HepG2 (cell line): ENCODE results near the gene TOB1. TPM values are rescaled to one million over a fixed set of nuclear protein-coding genes. Genes with fewer than 3 reads are reported as not detected.

Experiments
- ARHGAP35 ChIP-seq: sonication (generic); formaldehyde crosslinking; IDR thresholded peaks from 2 replicates; pipeline ENCODE4 v1.9.0; 2022; ENCODE audit warnings: mild to moderate bottlenecking, inconsistent platforms, moderate library complexity, missing genetic modification reagents, borderline replicate concordance
- ELF4 ChIP-seq: sonication (generic); formaldehyde crosslinking; IDR thresholded peaks from 2 replicates; pipeline ENCODE4 v1.5.0; 2020; ENCODE audit warnings: missing genetic modification reagents, mild to moderate bottlenecking, moderate library complexity, borderline replicate concordance
- HDAC2 ChIP-seq: sonication (generic); formaldehyde crosslinking; IDR thresholded peaks from 2 replicates; pipeline ENCODE4 v1.4.0; 2020; ENCODE audit warnings: missing genetic modification reagents
- NKX3-1 ChIP-seq: sonication (generic); formaldehyde crosslinking; IDR thresholded peaks from 2 replicates; pipeline ENCODE4 v1.5.0; 2020; ENCODE audit warnings: missing genetic modification reagents
- NR3C1 ChIP-seq: sonication (generic); formaldehyde crosslinking; IDR thresholded peaks from 2 replicates; pipeline ENCODE4 v1.4.0; 2020; ENCODE audit warnings: missing genetic modification reagents
- POGZ ChIP-seq: sonication (generic); formaldehyde crosslinking; IDR thresholded peaks from 2 replicates; pipeline ENCODE4 v1.4.0; 2020; ENCODE audit warnings: mild to moderate bottlenecking, missing genetic modification reagents
- SMAD1 ChIP-seq: sonication (generic); formaldehyde crosslinking; IDR thresholded peaks from 2 replicates; pipeline ENCODE4 v1.4.0; 2020; ENCODE audit warnings: missing genetic modification reagents, low read depth, mild to moderate bottlenecking, borderline replicate concordance
- ZBTB1 ChIP-seq: sonication (generic); formaldehyde crosslinking; IDR thresholded peaks from 2 replicates; pipeline ENCODE4 v1.4.0; 2020; ENCODE audit warnings: missing genetic modification reagents, borderline replicate concordance
- ZBTB20 ChIP-seq: sonication (generic); formaldehyde crosslinking; IDR thresholded peaks from 2 replicates; pipeline ENCODE4 v1.8.1; 2023; ENCODE audit warnings: missing genetic modification reagents, low read depth, mild to moderate bottlenecking, borderline replicate concordance
- ZC3H4 ChIP-seq: sonication (generic); formaldehyde crosslinking; IDR thresholded peaks from 2 replicates; pipeline ENCODE4 v1.4.0; 2020; ENCODE audit warnings: missing genetic modification reagents, borderline replicate concordance
- ZNF296 ChIP-seq: sonication (generic); formaldehyde crosslinking; conservative IDR thresholded peaks from 2 replicates; pipeline ENCODE4 v1.5.0; 2020; ENCODE audit warnings: mild to moderate bottlenecking, missing genetic modification reagents
- ZNF317 ChIP-seq: sonication (generic); formaldehyde crosslinking; IDR thresholded peaks from 2 replicates; pipeline ENCODE4 v1.5.0; 2020; ENCODE audit warnings: mild to moderate bottlenecking, missing genetic modification reagents
- ZNF354B ChIP-seq: sonication (generic); formaldehyde crosslinking; IDR thresholded peaks from 2 replicates; pipeline ENCODE4 v1.8.0; 2022; ENCODE audit warnings: mild to moderate bottlenecking, missing genetic modification reagents
- ZNF75D ChIP-seq: sonication (generic); formaldehyde crosslinking; IDR thresholded peaks from 2 replicates; pipeline ENCODE4 v1.8.1; 2023; ENCODE audit warnings: missing genetic modification reagents, mild to moderate bottlenecking, borderline replicate concordance
- ZNF780A ChIP-seq: sonication (generic); formaldehyde crosslinking; IDR thresholded peaks from 2 replicates; pipeline ENCODE4 v1.8.0; 2022; ENCODE audit warnings: mild to moderate bottlenecking, missing genetic modification reagents, moderate library complexity
- polyA plus RNA-seq, 8 experiments: library from polyadenylated mRNA; depleted of rRNA in 3 of 8; stranded (reverse) in 7 of 8; unstranded in 1 of 8; fragments of >200 nt; fragmentation: Illumina TruSeq in 4 of 8; extraction: Trizol in 4 of 8; gene quantifications; 2 replicates each; pipeline versions ENCODE4 v1.2.1 to v1.2.3, GENCODE V29; 2011 to 2016; ENCODE audit warnings: low read depth in 4 of 8, missing spikeins in 1 of 8, mixed read lengths in 1 of 8; ENCODE audit not compliant: insufficient read depth in 1 of 8
- total RNA-seq, 5 experiments: library from RNA; depleted of rRNA; stranded (reverse); fragments of >200 nt; fragmentation: Illumina TruSeq; extraction: Trizol; gene quantifications; 2 replicates each; pipeline ENCODE4 v1.2.3, GENCODE V29; 2016; ENCODE audit warnings: low read depth in 1 of 5
- TF ChIP-seq, protein P1 (sequence below): sonication (generic); formaldehyde crosslinking; IDR thresholded peaks from 2 replicates; pipeline ENCODE4 v1.5.0; 2020; ENCODE audit warnings: missing genetic modification reagents
- TF ChIP-seq, protein P2 (sequence below): sonication (generic); formaldehyde crosslinking; IDR thresholded peaks from 2 replicates; pipeline ENCODE4 v1.8.0; 2022; ENCODE audit warnings: mild to moderate bottlenecking, missing genetic modification reagents, borderline replicate concordance
- TF ChIP-seq, protein P3 (sequence below): sonication (generic); formaldehyde crosslinking; IDR thresholded peaks from 2 replicates; pipeline ENCODE4 v1.5.0; 2020; ENCODE audit warnings: mild to moderate bottlenecking, missing genetic modification reagents
- TF ChIP-seq, protein P4 (sequence below): sonication (generic); formaldehyde crosslinking; IDR thresholded peaks from 2 replicates; pipeline ENCODE4 v1.4.0; 2020; ENCODE audit warnings: low read depth, mild to moderate bottlenecking, missing genetic modification reagents
- TF ChIP-seq, protein P5 (sequence below): sonication (generic); formaldehyde crosslinking; IDR thresholded peaks from 2 replicates; pipeline ENCODE4 v1.5.1; 2020; ENCODE audit warnings: missing genetic modification reagents, mild to moderate bottlenecking, borderline replicate concordance

TOB1 gene
- total and polyA plus RNA-seq, 2 of the 13 experiments (the other 11 are each of a cell fraction or from before 2014, with no cell fraction given), result 21.9 to 57.7 TPM

DNA sequence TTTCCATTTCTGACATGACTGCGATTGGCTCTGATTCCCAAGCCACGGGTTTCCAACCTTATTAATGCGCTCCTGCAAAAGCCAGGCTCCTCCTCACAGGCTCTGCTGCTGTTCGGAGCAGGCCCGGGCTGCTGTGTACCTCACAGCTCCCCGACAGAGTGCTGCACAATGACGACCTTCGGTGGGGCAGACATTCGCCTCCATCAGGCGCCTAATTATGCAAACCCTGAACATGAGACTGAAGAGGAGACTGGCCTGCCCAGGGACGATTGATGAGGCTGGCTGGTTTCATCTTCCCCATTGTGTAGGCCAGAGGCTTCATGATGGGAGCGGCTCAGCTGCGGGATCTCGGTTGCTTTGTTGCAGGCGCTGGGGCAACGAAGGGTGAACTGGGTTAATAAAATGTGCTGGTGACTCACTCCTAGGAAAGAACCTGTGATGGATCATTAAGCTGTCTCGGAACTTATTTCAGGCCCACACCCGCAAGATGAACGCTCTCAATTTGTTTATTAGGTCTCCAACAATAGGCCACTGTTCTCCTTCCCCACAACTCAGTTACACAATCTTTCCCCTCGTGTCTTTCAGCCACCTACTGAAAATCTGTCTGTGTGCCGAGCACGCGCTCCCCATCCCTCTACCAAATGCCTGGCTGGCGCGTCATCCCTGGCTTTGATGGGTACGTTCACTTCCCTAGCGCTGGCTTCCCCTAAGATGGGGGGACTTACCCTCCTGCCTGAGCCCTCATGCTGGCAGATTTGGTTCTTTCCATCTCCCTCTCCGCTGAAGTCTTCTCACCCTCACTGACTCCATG, 27.2 kb upstream of the TOB1 start (continued):
- TF ChIP-seq ARHGAP35 (CRISPR knock-in tag) (peak; percentile 66), ZBTB20 (CRISPR knock-in tag) (peak; percentile 40; the same call in 1 of the 2 replicates), HDAC2 (CRISPR knock-in tag) (peak; percentile 90), ZC3H4 (peak; percentile 54), ZBTB1 (CRISPR knock-in tag) (peak; percentile 85; the same call in 1 of the 2 replicates), NR3C1 (no peak), ZNF354B (CRISPR knock-in tag) (peak; percentile 47; the same call in 1 of the 2 replicates), ZNF317 (CRISPR knock-in tag) (0 out of 2 replicates have a peak, but pooled peaks have one; percentile 8), ZNF296 (CRISPR knock-in tag) (0 out of 2 replicates have a peak, but pooled peaks have one; percentile 65), ELF4 (CRISPR knock-in tag) (peak; percentile 81; the same call in 1 of the 2 replicates), POGZ (no peak; the same call in none of the 2 replicates), NKX3-1 (CRISPR knock-in tag) (no peak; the same call in 1 of the 2 replicates), ZNF780A (CRISPR knock-in tag) (peak; percentile 73; the same call in 1 of the 2 replicates), ZNF75D (no peak), SMAD1 (CRISPR knock-in tag) (peak; percentile 83; the same call in 1 of the 2 replicates)
- TF ChIP-seq, protein P1, sequence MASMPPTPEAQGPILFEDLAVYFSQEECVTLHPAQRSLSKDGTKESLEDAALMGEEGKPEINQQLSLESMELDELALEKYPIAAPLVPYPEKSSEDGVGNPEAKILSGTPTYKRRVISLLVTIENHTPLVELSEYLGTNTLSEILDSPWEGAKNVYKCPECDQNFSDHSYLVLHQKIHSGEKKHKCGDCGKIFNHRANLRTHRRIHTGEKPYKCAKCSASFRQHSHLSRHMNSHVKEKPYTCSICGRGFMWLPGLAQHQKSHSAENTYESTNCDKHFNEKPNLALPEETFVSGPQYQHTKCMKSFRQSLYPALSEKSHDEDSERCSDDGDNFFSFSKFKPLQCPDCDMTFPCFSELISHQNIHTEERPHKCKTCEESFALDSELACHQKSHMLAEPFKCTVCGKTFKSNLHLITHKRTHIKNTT (CRISPR knock-in tag), result no peak
- TF ChIP-seq, protein P2, sequence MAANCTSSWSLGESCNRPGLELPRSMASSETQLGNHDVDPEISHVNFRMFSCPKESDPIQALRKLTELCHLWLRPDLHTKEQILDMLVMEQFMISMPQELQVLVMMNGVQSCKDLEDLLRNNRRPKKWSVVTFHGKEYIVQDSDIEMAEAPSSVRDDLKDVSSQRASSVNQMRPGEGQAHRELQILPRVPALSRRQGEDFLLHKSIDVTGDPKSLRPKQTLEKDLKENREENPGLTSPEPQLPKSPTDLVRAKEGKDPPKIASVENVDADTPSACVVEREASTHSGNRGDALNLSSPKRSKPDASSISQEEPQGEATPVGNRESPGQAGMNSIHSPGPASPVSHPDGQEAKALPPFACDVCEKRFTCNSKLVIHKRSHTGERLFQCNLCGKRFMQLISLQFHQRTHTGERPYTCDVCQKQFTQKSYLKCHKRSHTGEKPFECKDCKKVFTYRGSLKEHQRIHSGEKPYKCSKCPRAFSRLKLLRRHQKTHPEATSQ (CRISPR knock-in tag), result peak; percentile 78; the same call in 1 of the 2 replicates
- TF ChIP-seq, protein P3, sequence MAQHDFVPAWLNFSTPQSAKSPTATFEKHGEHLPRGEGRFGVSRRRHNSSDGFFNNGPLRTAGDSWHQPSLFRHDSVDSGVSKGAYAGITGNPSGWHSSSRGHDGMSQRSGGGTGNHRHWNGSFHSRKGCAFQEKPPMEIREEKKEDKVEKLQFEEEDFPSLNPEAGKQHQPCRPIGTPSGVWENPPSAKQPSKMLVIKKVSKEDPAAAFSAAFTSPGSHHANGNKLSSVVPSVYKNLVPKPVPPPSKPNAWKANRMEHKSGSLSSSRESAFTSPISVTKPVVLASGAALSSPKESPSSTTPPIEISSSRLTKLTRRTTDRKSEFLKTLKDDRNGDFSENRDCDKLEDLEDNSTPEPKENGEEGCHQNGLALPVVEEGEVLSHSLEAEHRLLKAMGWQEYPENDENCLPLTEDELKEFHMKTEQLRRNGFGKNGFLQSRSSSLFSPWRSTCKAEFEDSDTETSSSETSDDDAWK (CRISPR knock-in tag), result no peak
- TF ChIP-seq, protein P4, sequence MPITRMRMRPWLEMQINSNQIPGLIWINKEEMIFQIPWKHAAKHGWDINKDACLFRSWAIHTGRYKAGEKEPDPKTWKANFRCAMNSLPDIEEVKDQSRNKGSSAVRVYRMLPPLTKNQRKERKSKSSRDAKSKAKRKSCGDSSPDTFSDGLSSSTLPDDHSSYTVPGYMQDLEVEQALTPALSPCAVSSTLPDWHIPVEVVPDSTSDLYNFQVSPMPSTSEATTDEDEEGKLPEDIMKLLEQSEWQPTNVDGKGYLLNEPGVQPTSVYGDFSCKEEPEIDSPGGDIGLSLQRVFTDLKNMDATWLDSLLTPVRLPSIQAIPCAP (CRISPR knock-in tag), result peak; percentile 84
- TF ChIP-seq, protein P5, sequence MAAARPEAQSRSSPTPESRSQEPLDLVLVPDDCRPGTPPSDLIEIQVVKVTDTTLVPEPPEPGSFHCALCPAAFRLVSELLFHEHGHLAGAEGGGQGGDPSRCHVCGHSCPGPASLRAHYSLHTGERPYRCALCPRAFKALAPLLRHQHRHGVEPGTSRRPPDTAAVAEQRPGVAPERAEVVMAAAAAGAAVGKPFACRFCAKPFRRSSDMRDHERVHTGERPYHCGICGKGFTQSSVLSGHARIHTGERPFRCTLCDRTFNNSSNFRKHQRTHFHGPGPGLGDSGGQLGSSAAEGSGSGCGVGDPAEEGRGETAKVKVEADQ (CRISPR knock-in tag), result peak; percentile 72; the same call in 1 of the 2 replicates
